ENCODE results near the gene MRPL49. TPM values are rescaled to one million over a fixed set of nuclear protein-coding genes. Genes with fewer than 3 reads are reported as not detected.

The MRPL49 gene
- total and polyA plus RNA-seq, 2 of the 13 experiments (the other 11 are each of a cell fraction or from before 2014, with no cell fraction given), result 39.2 to 53.3 TPM

- TF ChIP-seq FOSL2 (CRISPR knock-in tag; IDR thresholded peaks at IDR 0.05), result peak; percentile 35; the same call in 1 of the 2 replicates
- TF ChIP-seq ZNF431 (CRISPR knock-in tag; IDR thresholded peaks at IDR 0.05; ENCODE audit: borderline replicate concordance, low read depth), result peak; percentile 83; the same call in 1 of the 2 replicates
- no peak for TF ChIP-seq ZBTB39 (CRISPR knock-in tag; IDR thresholded peaks at IDR 0.05)
- TF ChIP-seq ZBTB3 (CRISPR knock-in tag; IDR thresholded peaks at IDR 0.05; ENCODE audit: borderline replicate concordance, low read depth), result peak; percentile 20; the same call in 1 of the 2 replicates
- no peak for TF ChIP-seq ZNF512B (CRISPR knock-in tag; IDR thresholded peaks at IDR 0.05; ENCODE audit: borderline replicate concordance)
- 0 out of 2 replicates have a peak, but pooled peaks have one; percentile 34 for TF ChIP-seq ETV6 (CRISPR knock-in tag; conservative IDR thresholded peaks at IDR 0.05)
- no peak for TF ChIP-seq HOMEZ (CRISPR knock-in tag; IDR thresholded peaks at IDR 0.05; ENCODE audit: low read depth)
- TF ChIP-seq RBFOX2 (IDR thresholded peaks at IDR 0.05; ENCODE audit: low read depth, low read length), result peak; percentile 97
- TF ChIP-seq ZZZ3 (CRISPR knock-in tag; IDR thresholded peaks at IDR 0.05; ENCODE audit: borderline replicate concordance), result peak; percentile 88; the same call in 1 of the 2 replicates
- TF ChIP-seq ZNF607 (CRISPR knock-in tag; IDR thresholded peaks at IDR 0.05; ENCODE audit: borderline replicate concordance), result no peak
- peak; percentile 92 for TF ChIP-seq ZNF605 (CRISPR knock-in tag; IDR thresholded peaks at IDR 0.05)
- no peak for TF ChIP-seq CCDC6 (CRISPR knock-in tag; IDR thresholded peaks at IDR 0.05)
- TF ChIP-seq SMYD3 (CRISPR knock-in tag; IDR thresholded peaks at IDR 0.05), result no peak
- no peak for TF ChIP-seq CREB3 (CRISPR knock-in tag; IDR thresholded peaks at IDR 0.05)
- TF ChIP-seq HBP1 (CRISPR knock-in tag; IDR thresholded peaks at IDR 0.05; ENCODE audit: low read depth), result peak; percentile 95
- no peak for TF ChIP-seq ZNF614 (CRISPR knock-in tag; IDR thresholded peaks at IDR 0.05; ENCODE audit: borderline replicate concordance)
- no peak for TF ChIP-seq ZNF577 (CRISPR knock-in tag; IDR thresholded peaks at IDR 0.05; ENCODE audit: borderline replicate concordance, low read depth)
- TF ChIP-seq MED13 (CRISPR knock-in tag; IDR thresholded peaks at IDR 0.05), result 0 out of 2 replicates have a peak, but pooled peaks have one; percentile 19
- TF ChIP-seq ARID2 (CRISPR knock-in tag; IDR thresholded peaks at IDR 0.05; ENCODE audit: borderline replicate concordance), result no peak
- no peak for TF ChIP-seq DNMT1 (CRISPR knock-in tag; IDR thresholded peaks at IDR 0.05)
Measured at GRCh38 chr11:65121865-65122696, at the start of gene MRPL49, which contains the start of gene FAU (continued).

Measured in HepG2 (cell line).